Naive thymus-derived CD8-positive, alpha-beta T cell (primary cell): ENCODE results near the gene PAX7. TPM values are rescaled to one million over a fixed set of nuclear protein-coding genes. Genes with fewer than 3 reads are reported as not detected.
A peak's percentile ranks its signal among the peaks of the same experiment; 100 is the strongest.
"Not testable (repeated sequence)": the region's sequence is repeated elsewhere in the genome, so short reads cannot be mapped to it uniquely, and the experiment has no call there.

Experiments used
- ATAC-seq, 2 donors: fragments of 150-1000 bp; cut with Tn5 transposase in 1 of 2; sonication (Bioruptor Pico), chemical (Tn5 transposase) in 1 of 2; 1 replicate in 1 of 2; 2 replicates in 1 of 2; pipeline ENCODE4 v1.10.0; 2021; ENCODE audit warnings: mild to moderate bottlenecking in 2 of 2, moderate library complexity in 2 of 2
- POLR2A ChIA-PET: fragments of 350-600 bp; sonication (Branson Sonifier 250); formaldehyde crosslinking; loops from one replicate; lab custom pipeline; 2021; ENCODE audit warnings: antibody characterized with exemption; lab: Charles Lee
- DNase-seq, 10 donors: peaks; one replicate each; pipeline versions ENCODE4 v3.0.0 to v3.0.0-alpha.2; 2020 to 2022
- H3K27ac Mint-ChIP-seq, 10 donors: one replicate each; pipeline ENCODE4 v1.8.0; 2020 to 2022; ENCODE audit warnings: mild to moderate bottlenecking in 10 of 10, mixed read lengths in 10 of 10, moderate library complexity in 4 of 10, inconsistent platforms in 1 of 10
- H3K27me3 Mint-ChIP-seq, 5 donors: one replicate each; pipeline ENCODE4 v1.8.0; 2021 to 2022; ENCODE audit warnings: mixed read lengths in 5 of 5
- H3K36me3 Mint-ChIP-seq, 3 donors: one replicate each; pipeline ENCODE4 v1.8.0; 2020 to 2022; ENCODE audit warnings: mixed read lengths in 3 of 3, mild to moderate bottlenecking in 2 of 3, inconsistent platforms in 1 of 3
- H3K4me1 Mint-ChIP-seq, 4 donors: one replicate each; pipeline ENCODE4 v1.8.0; 2021 to 2022; ENCODE audit warnings: mixed read lengths in 4 of 4
- H3K4me3 Mint-ChIP-seq, 10 donors: one replicate each; pipeline ENCODE4 v1.8.0; 2020 to 2022; ENCODE audit warnings: mild to moderate bottlenecking in 10 of 10, mixed read lengths in 10 of 10, moderate library complexity in 6 of 10, inconsistent platforms in 1 of 10
- H3K9me3 Mint-ChIP-seq, 9 donors: one replicate each; pipeline ENCODE4 v1.8.0; 2020 to 2022; ENCODE audit warnings: mixed read lengths in 9 of 9, mild to moderate bottlenecking in 3 of 9, inconsistent platforms in 1 of 9, moderate library complexity in 1 of 9
- polyA plus RNA-seq, 3 donors: library from polyadenylated mRNA; unstranded; fragments of 300-500 nt; fragmentation: Illumina TruSeq; gene quantifications; one replicate each; pipeline ENCODE4 v1.2.3, GENCODE V29; 2021
- total RNA-seq, 8 experiments: library from RNA in 2 of 8; stranded (reverse) in 2 of 8; gene quantifications; one replicate each; pipeline ENCODE4 v1.2.3 and lab custom pipeline; 2021 to 2026

PAX7 gene
- total and polyA plus RNA-seq, 5 experiments from 2014 or later, result not detected

DNA sequence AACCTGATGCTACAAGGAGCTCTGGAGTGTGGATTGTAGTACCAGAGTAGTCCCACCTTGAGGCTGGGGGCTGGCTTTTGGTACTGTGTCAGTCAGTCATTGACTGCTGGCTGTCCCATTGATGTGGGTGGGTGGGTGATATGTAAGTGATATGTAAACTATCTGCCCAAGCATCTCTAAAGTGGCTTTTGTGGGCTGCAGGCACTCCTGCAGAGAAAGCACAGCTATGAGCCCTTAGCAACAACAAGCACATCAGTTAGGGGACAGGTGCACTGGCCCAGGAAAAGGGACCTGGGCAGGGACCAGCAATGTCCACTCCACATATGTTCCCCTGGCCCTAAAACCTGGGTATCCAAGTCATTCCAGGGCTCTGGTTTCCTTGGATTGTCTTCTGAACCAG is 118.9 kb downstream of the PAX7 start:
- Mint-ChIP-seq H3K4me1 (no peaks in the 10 kb centered on the region), H3K27me3 (peaks cover 20 to 82% (median 40%) of the 10 kb centered on the region in 5 donors), H3K4me3 (no peak overlapping the region), H3K27ac (no peak overlapping the region), H3K9me3 (peaks cover 0 to 34% (median 14%) of the 10 kb centered on the region in 9 donors), H3K36me3 (peaks cover 0 to 18% (median 0%) of the 10 kb centered on the region in 3 donors)
- POLR2A ChIA-PET, result no interaction called here
- DNase-seq (no peak), ATAC-seq (no peak)

DNA sequence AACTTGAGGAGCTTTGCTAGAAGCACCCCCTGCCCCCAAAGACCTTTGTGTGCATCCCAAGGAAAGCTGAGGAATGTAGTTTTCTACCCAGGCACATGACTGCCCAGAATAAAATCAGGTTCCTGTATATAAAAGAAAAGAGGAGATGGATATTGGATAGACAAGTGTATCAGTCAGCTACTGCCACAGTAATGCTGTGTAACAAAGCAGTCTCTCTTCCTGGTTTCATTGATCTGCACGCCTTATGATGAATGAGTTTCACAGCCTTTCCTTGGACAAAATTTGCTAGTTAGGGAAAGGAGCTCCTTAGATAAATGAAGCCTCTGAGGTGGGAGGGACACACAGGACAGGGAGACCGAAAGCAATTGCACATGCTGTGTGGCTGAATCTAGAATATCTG is 120.0 kb downstream of the PAX7 start:
- Mint-ChIP-seq H3K4me3 (no peak overlapping the region), H3K9me3 (peaks cover 0 to 41% (median 19%) of the 10 kb centered on the region in 9 donors), H3K4me1 (no peaks in the 10 kb centered on the region), H3K36me3 (peaks cover 0 to 18% (median 0%) of the 10 kb centered on the region in 3 donors), H3K27me3 (peaks cover 20 to 84% (median 40%) of the 10 kb centered on the region in 5 donors), H3K27ac (no peak overlapping the region)
- ATAC-seq (no peak), DNase-seq (no peak)
- POLR2A ChIA-PET, result no interaction called here

DNA sequence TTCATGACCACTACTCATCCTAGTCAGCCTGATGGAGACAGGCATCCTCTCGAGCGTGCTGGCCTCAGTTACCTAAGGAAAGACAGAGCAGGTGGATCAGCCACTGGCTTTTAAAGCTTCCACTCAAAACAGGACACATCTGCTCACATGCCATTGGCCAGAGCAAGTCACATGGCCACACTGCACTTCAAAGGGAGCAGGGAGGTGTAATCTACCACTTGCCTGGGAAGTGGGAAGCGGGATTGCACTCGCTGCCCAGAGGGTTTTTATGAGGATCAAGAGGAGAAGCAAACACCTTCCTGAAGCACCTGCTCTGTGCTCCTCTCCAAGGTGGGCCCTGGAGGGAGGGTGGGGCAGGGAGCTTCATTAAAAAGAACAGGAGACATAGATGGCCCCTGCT is 120.8 kb downstream of the PAX7 start:
- Mint-ChIP-seq H3K27ac (no peak overlapping the region), H3K36me3 (peaks cover 0 to 24% (median 1%) of the 10 kb centered on the region in 3 donors), H3K4me3 (no peak overlapping the region), H3K27me3 (peaks cover 17 to 86% (median 40%) of the 10 kb centered on the region in 5 donors), H3K4me1 (no peaks in the 10 kb centered on the region), H3K9me3 (peaks cover 0 to 50% (median 20%) of the 10 kb centered on the region in 9 donors)
- no peak for DNase-seq
- POLR2A ChIA-PET, result no interaction called here
- no peak for ATAC-seq

DNA sequence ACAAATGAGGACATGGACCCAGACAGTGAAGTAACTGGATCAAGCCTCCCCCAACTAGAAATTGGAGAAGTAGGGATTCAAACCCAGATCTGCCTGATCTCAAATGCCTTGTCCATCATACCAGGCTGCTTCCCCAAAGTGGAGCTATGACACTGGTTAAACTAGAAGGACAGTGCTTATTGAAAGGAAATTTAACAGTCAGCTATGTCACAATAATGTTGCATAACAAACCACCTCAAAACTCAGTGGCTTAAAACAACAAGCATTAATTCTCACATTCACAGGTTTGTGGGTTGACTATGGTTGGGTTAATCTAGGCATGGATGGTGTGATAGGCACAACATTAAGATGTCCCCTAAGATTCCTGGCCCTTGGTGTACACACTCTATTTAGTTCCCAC is 121.8 kb downstream of the PAX7 start:
- DNase-seq (no peak), ATAC-seq (no peak)
- H3K4me1 Mint-ChIP-seq, result no peaks in the 10 kb centered on the region
- POLR2A ChIA-PET, result no interaction called here
- no peak overlapping the region for H3K4me3 Mint-ChIP-seq
- H3K36me3 Mint-ChIP-seq, result peaks cover 0 to 25% (median 2%) of the 10 kb centered on the region in 3 donors
- peaks cover 16 to 80% (median 36%) of the 10 kb centered on the region in 5 donors for H3K27me3 Mint-ChIP-seq
- H3K27ac Mint-ChIP-seq, result no peak overlapping the region
- peaks cover 0 to 57% (median 21%) of the 10 kb centered on the region in 9 donors for H3K9me3 Mint-ChIP-seq

DNA sequence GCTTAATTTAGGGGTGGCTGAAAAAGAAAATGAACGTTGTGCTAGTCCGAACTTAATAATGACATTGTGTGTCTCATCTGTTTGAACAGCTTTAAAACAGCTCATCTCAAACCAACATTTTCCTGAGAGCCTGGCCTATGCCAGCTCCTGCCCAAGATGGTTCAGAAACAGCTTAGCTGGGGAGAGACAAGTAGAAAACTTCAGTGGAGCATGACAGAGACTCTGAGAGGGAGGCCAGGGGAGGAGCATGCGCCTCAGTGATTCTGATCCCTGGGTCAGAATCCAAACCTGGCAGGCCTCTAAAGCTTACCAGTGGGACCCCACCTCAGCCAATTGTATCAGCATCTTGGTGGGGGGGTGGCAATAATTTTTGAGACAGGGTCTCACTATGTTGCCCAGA is 129.5 kb downstream of the PAX7 start:
- Mint-ChIP-seq H3K27me3 (peaks cover 22 to 51% (median 29%) of the 10 kb centered on the region in 5 donors), H3K36me3 (peaks cover 0 to 17% (median 2%) of the 10 kb centered on the region in 3 donors), H3K27ac (no peak overlapping the region), H3K4me3 (no peak overlapping the region), H3K9me3 (peaks cover 0 to 42% (median 16%) of the 10 kb centered on the region in 9 donors), H3K4me1 (no peaks in the 10 kb centered on the region)
- no peak for DNase-seq
- POLR2A ChIA-PET, result no interaction called here
- ATAC-seq, result no peak

DNA sequence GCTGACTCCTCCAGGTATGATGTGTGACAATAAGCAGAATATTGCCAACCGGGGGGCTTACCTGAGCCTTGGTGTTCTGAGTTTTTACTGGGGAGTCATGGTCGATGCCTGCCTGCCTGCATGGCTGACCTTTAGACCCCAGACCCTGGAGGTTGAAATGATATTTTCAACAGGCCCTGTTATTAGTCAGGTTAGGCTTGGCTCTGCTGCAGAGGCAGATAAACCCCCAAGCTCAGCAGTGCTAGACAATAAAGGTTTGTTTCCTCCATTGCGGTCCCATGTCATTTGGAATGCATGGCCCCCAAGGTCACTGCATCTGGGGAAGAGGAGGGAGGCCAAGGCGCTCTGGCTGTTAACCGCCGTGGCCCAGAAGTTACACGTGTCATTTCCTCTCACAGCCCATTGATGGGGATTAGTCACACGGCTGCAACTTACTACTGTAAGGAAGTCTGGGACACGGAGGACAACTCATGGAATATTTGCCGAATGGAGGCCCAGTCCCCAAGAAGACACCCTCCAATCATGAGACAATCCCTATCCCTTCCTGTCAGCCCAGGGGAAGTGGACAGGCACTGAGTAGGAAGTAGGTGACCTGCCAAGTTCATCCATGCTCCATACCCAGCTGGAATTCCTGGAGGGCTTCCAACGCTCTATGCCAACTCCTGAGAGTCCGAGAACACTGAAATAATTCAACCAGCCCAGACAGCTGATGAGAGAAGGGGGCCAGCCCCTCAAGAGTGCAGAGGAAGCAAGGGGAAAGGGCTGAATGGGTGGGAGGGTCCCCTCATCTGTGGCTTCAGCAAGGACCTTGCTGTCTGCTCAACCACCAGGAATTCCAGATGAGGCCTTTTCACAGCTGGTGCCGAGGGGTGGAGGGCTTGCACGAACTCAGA is 131.5 kb downstream of the PAX7 start:
- Mint-ChIP-seq H3K9me3 (peaks cover 0 to 24% (median 6%) of the 10 kb centered on the region in 9 donors), H3K27ac (no peak overlapping the region), H3K4me1 (no peaks in the 10 kb centered on the region), H3K36me3 (peaks cover 0 to 10% (median 0%) of the 10 kb centered on the region in 3 donors), H3K27me3 (peaks cover 25 to 51% (median 35%) of the 10 kb centered on the region in 5 donors), H3K4me3 (no peak overlapping the region)
- DNase-seq (no peak), ATAC-seq (no peak)
- POLR2A ChIA-PET, result no interaction called here

DNA sequence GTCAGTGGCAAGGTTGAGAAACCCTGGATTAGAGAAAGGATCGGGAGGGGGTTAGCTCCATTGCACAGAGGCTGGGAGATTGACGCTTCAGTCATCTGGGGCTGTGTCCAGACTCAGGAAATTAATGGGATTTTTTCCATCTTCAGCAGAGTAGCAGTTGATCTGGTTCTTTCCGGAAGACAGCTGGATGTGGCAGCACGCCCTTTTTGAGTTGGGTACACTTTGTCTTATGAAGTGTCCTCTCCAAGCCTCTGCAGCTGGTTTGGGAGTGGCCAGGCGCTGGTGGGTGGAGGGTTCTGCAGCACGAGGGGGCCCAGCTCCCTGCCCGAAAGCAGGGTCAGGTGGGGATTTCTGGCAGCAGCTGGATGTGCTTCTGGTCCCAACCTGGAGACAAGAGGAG is 133.7 kb downstream of the PAX7 start:
- no peak for ATAC-seq
- Mint-ChIP-seq H3K27me3 (peaks cover 23 to 62% (median 36%) of the 10 kb centered on the region in 5 donors), H3K36me3 (no peaks in the 10 kb centered on the region), H3K9me3 (peaks cover 0 to 7% (median 0%) of the 10 kb centered on the region in 9 donors), H3K27ac (no peak overlapping the region), H3K4me1 (no peaks in the 10 kb centered on the region), H3K4me3 (no peak overlapping the region)
- POLR2A ChIA-PET, result no interaction called here
- DNase-seq, result no peak

DNA sequence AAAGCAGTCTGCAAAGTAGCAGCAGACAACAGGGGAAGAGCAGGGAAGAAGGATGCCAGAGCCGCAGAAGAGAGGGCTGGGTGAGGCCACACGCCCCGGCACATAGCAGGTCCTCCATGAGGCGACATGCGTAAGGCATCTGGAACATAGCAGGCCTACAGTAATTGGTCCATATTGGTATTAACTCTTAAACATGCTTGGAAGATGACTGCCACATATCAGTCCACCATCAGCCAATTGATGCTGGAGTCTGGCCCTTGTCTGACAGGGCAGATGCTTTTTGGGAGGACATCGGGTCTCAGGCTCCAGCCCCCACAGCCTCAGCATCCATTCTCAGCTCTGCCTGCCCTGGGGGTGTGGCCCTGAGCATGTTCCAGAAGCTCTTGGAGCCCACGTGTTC is 135.1 kb downstream of the PAX7 start:
- H3K9me3 Mint-ChIP-seq, result peaks cover 0 to 7% (median 0%) of the 10 kb centered on the region in 9 donors
- H3K4me3 Mint-ChIP-seq, result no peak overlapping the region
- H3K36me3 Mint-ChIP-seq, result no peaks in the 10 kb centered on the region
- ATAC-seq (no peak), DNase-seq (no peak)
- no peak overlapping the region for H3K27ac Mint-ChIP-seq
- H3K4me1 Mint-ChIP-seq, result no peaks in the 10 kb centered on the region
- H3K27me3 Mint-ChIP-seq, result peaks cover 20 to 70% (median 43%) of the 10 kb centered on the region in 5 donors
- POLR2A ChIA-PET, result no interaction called here

DNA sequence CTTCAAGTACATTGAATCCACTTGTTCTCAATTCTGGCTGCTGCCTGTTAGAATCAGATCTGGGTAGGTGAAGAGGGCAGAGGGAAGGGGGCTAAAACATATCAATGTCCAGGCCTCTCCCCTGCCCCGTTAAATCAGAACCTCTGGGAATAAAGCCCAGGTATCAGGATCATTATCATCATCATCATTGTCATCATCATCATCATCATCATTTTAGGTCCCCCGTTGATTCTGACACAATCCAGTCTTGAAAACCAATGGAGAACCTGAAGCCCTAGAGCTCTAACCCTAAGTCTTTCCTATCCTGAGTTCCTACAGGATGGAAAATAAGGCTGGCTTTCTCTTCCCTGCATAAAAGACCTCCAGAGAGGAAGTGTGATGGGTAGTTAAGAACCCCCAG is 135.7 kb downstream of the PAX7 start:
- POLR2A ChIA-PET, result no interaction called here
- H3K27me3 Mint-ChIP-seq, result peaks cover 17 to 68% (median 40%) of the 10 kb centered on the region in 5 donors
- no peak overlapping the region for H3K4me3 Mint-ChIP-seq
- ATAC-seq, result no peak
- H3K4me1 Mint-ChIP-seq, result no peaks in the 10 kb centered on the region
- H3K9me3 Mint-ChIP-seq, result peaks cover 0 to 3% (median 0%) of the 10 kb centered on the region in 9 donors
- H3K27ac Mint-ChIP-seq, result no peak overlapping the region
- no peaks in the 10 kb centered on the region for H3K36me3 Mint-ChIP-seq
- DNase-seq, result no peak

DNA sequence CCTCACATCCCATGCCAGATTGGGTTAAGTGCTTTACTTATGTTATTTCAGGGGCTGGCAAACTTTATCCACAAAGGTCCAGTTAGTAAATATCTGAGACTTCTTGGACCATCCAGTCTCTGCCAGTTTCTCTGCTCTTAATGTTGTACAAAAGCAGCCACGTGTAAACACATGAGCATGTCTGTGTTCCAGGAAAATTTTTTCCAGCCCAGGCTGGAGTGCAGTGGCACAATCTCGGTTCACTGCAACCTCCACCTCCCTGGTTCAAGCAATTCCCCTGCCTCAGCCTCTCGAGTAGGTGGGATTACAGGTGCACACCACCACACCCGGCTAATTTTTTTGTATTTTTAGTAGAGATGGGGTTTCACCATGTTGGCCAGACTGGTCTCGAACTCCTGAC is 136.9 kb downstream of the PAX7 start:
- peaks cover 17 to 58% (median 35%) of the 10 kb centered on the region in 5 donors for H3K27me3 Mint-ChIP-seq
- ATAC-seq, H3K36me3 Mint-ChIP-seq, DNase-seq, H3K4me3 Mint-ChIP-seq, H3K27ac Mint-ChIP-seq, H3K9me3 Mint-ChIP-seq, POLR2A ChIA-PET, H3K4me1 Mint-ChIP-seq: not testable (repeated sequence)

DNA sequence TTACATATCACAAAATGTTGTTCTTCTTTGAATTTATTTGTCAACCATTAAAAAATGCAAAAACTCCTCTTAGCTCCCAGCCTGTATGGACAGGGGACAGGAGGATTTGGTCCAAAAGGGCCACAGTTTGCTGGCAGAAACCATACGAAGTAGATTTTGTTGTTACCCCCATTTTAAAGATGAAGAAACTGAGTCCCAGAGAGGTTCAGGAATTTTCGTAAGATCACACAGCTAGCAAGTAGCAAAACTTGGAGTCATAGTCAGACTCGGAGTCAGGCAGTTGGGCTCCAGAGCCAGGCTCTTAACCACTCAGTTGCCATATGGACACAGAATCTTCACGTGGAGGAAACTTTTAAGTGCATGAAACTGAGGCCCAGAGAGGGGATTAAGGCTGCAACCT is 137.4 kb downstream of the PAX7 start:
- H3K4me1 Mint-ChIP-seq, result no peaks in the 10 kb centered on the region
- no peaks in the 10 kb centered on the region for H3K36me3 Mint-ChIP-seq
- peaks cover 14 to 53% (median 35%) of the 10 kb centered on the region in 5 donors for H3K27me3 Mint-ChIP-seq

DNA sequence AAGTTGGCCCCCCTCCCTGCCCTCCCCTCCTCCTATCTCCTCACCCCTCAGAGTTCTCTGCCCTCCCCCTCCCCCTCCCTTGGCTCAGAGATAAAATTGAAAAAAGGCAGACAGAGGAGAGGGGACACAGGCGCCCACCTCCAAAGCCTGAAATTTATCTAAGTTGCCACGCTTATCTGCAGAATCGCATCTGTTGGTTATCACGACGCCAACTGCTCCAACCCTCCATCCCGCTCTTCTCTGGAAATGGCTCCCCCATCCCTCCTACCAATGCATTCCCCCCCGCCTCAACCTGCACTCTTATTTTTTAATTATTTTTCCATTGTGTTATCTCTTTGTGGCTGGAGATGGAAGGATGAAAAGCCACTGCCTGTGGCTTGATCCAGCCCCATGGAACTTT is 138.5 kb downstream of the PAX7 start:
- H3K4me3 Mint-ChIP-seq, result no peak overlapping the region
- DNase-seq (no peak), ATAC-seq (no peak)
- POLR2A ChIA-PET, result no interaction called here
- no peak overlapping the region for H3K27ac Mint-ChIP-seq
- H3K9me3 Mint-ChIP-seq, result no peaks in the 10 kb centered on the region
- no peaks in the 10 kb centered on the region for H3K36me3 Mint-ChIP-seq
- peaks cover 18 to 54% (median 41%) of the 10 kb centered on the region in 5 donors for H3K27me3 Mint-ChIP-seq
- H3K4me1 Mint-ChIP-seq, result no peaks in the 10 kb centered on the region

More for the DNA sequence above, 137.4 kb downstream of the PAX7 start:
- DNase-seq, result no peak
- Mint-ChIP-seq H3K4me3 (no peak overlapping the region), H3K27ac (peak overlapping the region in 1 of 10 donors; percentile 9), H3K9me3 (no peaks in the 10 kb centered on the region)
- ATAC-seq, result no peak
- POLR2A ChIA-PET, result no interaction called here

DNA sequence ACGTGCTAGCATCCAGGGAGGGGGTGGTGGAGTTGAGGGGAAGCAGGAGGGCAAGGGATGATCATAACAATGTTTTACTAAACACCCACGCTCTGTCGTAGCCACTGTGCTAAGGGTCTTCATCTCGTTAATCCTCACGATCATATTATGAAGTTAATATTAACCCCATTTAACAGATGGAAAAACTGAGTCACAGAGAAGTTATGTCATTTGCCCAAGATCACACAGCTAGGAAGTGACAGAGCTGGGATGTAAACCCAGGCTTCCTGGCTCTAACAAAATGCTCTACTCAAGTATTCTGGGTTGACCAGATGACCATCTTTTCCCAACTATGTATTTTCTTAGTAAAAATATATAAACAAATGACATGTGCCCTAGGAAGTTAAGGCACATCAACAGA is 140.2 kb downstream of the PAX7 start:
- Mint-ChIP-seq H3K27me3 (peaks cover 16 to 53% (median 39%) of the 10 kb centered on the region in 5 donors), H3K4me1 (no peaks in the 10 kb centered on the region), H3K27ac (no peak overlapping the region), H3K9me3 (no peaks in the 10 kb centered on the region), H3K4me3 (no peak overlapping the region), H3K36me3 (no peaks in the 10 kb centered on the region)
- DNase-seq, result no peak
- POLR2A ChIA-PET, result no interaction called here
- ATAC-seq, result no peak
